ENCODE results near the gene CDK17. TPM values are rescaled to one million over a fixed set of nuclear protein-coding genes. Genes with fewer than 3 reads are reported as not detected.

The CDK17 gene
- total and polyA plus RNA-seq, 9 of the 15 experiments (the other 6 are each of a cell fraction or from before 2014, with no cell fraction given), result 4.8 to 39.3 (median 21.6) TPM

GRCh38 chr12:96427269-96427729 is 27.1 kb upstream of the CDK17 start (continued):
- TF ChIP-seq, protein P1, sequence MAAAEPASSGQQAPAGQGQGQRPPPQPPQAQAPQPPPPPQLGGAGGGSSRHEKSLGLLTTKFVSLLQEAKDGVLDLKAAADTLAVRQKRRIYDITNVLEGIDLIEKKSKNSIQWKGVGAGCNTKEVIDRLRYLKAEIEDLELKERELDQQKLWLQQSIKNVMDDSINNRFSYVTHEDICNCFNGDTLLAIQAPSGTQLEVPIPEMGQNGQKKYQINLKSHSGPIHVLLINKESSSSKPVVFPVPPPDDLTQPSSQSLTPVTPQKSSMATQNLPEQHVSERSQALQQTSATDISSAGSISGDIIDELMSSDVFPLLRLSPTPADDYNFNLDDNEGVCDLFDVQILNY (CRISPR knock-in tag; IDR thresholded peaks at IDR 0.05), result no peak
- TF ChIP-seq, protein P2, sequence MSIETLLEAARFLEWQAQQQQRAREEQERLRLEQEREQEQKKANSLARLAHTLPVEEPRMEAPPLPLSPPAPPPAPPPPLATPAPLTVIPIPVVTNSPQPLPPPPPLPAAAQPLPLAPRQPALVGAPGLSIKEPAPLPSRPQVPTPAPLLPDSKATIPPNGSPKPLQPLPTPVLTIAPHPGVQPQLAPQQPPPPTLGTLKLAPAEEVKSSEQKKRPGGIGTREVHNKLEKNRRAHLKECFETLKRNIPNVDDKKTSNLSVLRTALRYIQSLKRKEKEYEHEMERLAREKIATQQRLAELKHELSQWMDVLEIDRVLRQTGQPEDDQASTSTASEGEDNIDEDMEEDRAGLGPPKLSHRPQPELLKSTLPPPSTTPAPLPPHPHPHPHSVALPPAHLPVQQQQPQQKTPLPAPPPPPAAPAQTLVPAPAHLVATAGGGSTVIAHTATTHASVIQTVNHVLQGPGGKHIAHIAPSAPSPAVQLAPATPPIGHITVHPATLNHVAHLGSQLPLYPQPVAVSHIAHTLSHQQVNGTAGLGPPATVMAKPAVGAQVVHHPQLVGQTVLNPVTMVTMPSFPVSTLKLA (conservative IDR thresholded peaks at IDR 0.05), result no peak
- TF ChIP-seq, protein P3, sequence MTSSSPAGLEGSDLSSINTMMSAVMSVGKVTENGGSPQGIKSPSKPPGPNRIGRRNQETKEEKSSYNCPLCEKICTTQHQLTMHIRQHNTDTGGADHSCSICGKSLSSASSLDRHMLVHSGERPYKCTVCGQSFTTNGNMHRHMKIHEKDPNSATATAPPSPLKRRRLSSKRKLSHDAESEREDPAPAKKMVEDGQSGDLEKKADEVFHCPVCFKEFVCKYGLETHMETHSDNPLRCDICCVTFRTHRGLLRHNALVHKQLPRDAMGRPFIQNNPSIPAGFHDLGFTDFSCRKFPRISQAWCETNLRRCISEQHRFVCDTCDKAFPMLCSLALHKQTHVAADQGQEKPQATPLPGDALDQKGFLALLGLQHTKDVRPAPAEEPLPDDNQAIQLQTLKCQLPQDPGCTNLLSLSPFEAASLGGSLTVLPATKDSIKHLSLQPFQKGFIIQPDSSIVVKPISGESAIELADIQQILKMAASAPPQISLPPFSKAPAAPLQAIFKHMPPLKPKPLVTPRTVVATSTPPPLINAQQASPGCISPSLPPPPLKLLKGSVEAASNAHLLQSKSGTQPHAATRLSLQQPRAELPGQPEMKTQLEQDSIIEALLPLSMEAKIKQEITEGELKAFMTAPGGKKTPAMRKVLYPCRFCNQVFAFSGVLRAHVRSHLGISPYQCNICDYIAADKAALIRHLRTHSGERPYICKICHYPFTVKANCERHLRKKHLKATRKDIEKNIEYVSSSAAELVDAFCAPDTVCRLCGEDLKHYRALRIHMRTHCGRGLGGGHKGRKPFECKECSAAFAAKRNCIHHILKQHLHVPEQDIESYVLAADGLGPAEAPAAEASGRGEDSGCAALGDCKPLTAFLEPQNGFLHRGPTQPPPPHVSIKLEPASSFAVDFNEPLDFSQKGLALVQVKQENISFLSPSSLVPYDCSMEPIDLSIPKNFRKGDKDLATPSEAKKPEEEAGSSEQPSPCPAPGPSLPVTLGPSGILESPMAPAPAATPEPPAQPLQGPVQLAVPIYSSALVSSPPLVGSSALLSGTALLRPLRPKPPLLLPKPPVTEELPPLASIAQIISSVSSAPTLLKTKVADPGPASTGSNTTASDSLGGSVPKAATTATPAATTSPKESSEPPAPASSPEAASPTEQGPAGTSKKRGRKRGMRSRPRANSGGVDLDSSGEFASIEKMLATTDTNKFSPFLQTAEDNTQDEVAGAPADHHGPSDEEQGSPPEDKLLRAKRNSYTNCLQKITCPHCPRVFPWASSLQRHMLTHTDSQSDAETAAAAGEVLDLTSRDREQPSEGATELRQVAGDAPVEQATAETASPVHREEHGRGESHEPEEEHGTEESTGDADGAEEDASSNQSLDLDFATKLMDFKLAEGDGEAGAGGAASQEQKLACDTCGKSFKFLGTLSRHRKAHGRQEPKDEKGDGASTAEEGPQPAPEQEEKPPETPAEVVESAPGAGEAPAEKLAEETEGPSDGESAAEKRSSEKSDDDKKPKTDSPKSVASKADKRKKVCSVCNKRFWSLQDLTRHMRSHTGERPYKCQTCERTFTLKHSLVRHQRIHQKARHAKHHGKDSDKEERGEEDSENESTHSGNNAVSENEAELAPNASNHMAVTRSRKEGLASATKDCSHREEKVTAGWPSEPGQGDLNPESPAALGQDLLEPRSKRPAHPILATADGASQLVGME (CRISPR knock-in tag; IDR thresholded peaks at IDR 0.05), result no peak
- no peak for TF ChIP-seq ZNF518B (CRISPR knock-in tag; IDR thresholded peaks at IDR 0.05)
- TF ChIP-seq SMARCA4 (IDR thresholded peaks at IDR 0.05), result no peak
- TF ChIP-seq SRSF1 (IDR thresholded peaks at IDR 0.05; ENCODE audit: low read depth, low read length), result no peak
- peak; percentile 34; the same call in 1 of the 2 replicates for TF ChIP-seq CBFA2T3 (IDR thresholded peaks at IDR 0.05)
- no peak for TF ChIP-seq POLR2B (IDR thresholded peaks at IDR 0.05; ENCODE audit: low read depth, partially characterized antibody)
- TF ChIP-seq ASH1L (IDR thresholded peaks at IDR 0.05; ENCODE audit: borderline replicate concordance, low read depth, partially characterized antibody), result no peak

Data from K562 (cell line).